Keratinocyte (primary cell): ENCODE data around the gene NOM1.

ENCODE experiments used
- EZH2 ChIP-seq: IDR thresholded peaks from one replicate; pipeline ENCODE4 v1.6.1; 2012; ENCODE audit warnings: inconsistent platforms, mild to moderate bottlenecking, low read length, moderate library complexity
- TF ChIP-seq, protein P1 (sequence below), 3 experiments: IDR thresholded peaks in 1 of 3; conservative IDR thresholded peaks in 1 of 3; optimal IDR thresholded peaks in 1 of 3; 2 replicates in 2 of 3; 3 replicates in 1 of 3; pipeline versions ENCODE3 to v1.5.1; 2011; ENCODE audit warnings: low read length in 3 of 3, mild to moderate bottlenecking in 3 of 3, moderate library complexity in 2 of 3, control low read depth in 1 of 3, inconsistent platforms in 1 of 3; ENCODE audit not compliant: insufficient read depth in 2 of 3; ENCODE audit errors: extremely low read depth in 1 of 3

DNA sequence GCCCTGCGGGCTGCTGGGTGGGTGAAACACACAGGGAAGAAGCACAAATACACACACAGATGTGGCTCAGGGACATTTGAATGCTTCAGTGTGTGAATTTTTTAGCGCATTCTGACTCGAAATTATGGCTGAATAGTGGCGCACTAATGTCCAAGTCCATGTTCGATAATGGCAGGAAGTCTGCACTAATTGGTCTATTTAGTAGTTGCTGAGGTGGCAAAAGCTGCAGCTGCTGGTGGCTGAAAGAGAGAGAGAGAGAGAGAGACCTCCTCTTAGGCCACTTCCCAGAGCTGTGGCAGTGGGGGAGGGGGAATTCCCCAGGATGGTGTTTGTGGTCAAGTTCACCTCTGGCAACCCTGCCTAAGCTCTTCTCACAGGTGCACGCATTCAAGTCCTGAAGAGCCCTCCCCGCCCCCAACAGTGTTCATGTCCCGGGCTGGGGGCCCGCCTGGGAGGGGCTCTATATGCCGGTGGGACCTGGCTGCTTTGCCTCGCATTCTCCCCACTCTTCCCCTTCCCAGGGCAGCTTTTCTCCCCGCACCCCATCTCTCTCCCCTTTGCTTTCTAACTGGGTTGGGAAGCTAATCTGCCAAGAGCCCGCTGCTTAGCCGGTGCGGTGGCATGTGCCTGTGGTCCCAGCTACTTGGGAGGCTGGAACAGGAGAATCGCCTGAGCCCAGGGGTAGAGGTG, 67.0 kb downstream of the NOM1 start:
- TF ChIP-seq, protein P1, sequence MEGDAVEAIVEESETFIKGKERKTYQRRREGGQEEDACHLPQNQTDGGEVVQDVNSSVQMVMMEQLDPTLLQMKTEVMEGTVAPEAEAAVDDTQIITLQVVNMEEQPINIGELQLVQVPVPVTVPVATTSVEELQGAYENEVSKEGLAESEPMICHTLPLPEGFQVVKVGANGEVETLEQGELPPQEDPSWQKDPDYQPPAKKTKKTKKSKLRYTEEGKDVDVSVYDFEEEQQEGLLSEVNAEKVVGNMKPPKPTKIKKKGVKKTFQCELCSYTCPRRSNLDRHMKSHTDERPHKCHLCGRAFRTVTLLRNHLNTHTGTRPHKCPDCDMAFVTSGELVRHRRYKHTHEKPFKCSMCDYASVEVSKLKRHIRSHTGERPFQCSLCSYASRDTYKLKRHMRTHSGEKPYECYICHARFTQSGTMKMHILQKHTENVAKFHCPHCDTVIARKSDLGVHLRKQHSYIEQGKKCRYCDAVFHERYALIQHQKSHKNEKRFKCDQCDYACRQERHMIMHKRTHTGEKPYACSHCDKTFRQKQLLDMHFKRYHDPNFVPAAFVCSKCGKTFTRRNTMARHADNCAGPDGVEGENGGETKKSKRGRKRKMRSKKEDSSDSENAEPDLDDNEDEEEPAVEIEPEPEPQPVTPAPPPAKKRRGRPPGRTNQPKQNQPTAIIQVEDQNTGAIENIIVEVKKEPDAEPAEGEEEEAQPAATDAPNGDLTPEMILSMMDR (optimal IDR thresholded peaks at IDR 0.05 in 1 of 3, IDR thresholded peaks at IDR 0.05 in 1 of 3, conservative IDR thresholded peaks at IDR 0.05 in 1 of 3; ENCODE audit: extremely low read depth in 1 of 3, insufficient read depth in 2 of 3, low read length in 3 of 3): no peak
- TF ChIP-seq EZH2: no peak
